AG10803 (cell line): Measurements from ENCODE around the gene GRID2.

Experiments
- DNase-seq: peaks from one replicate; pipeline ENCODE4 v3.0.0; 2010; ENCODE audit warnings: low read depth
- H3K4me3 ChIP-seq: 2 replicates; pipeline ENCODE4 v1.5.1; 2011; ENCODE audit warnings: mild to moderate bottlenecking, low read length, control low read depth
- CTCF ChIP-seq: conservative IDR thresholded peaks from 2 replicates; pipeline ENCODE4 v1.5.1; 2011; ENCODE audit warnings: mild to moderate bottlenecking, low read length, control low read depth, inconsistent platforms

Gene GRID2

DNA sequence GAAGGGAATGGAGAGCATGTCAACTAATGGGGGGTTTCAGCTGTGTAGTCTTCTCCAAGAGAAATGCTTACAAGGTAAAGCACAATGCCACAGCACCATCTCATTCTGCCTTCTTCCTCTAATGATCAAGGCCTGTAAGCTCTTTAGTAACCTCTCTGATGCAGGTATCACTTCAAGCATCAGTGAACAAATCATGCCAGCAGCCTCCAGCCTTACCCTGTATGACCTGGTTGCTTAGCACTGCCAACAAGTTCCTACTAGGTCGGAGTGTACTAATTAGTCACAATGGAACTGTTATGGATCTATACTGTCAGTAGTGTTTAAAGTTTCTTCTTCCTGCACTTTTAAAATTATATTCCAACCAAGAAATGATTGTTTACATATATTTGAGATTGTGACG, 197.7 kb downstream of the GRID2 start:
- H3K4me3 ChIP-seq = no peak overlapping the region
- TF ChIP-seq CTCF = no peak
- no peak for DNase-seq

GRCh38 chr4:92506933-92507332, 203.2 kb downstream of the GRID2 start:
- no peak overlapping the region for H3K4me3 ChIP-seq
- no peak for TF ChIP-seq CTCF
- DNase-seq = no peak

GRCh38 chr4:92514627-92515026, 210.9 kb downstream of the GRID2 start:
- H3K4me3 ChIP-seq = no peak overlapping the region
- TF ChIP-seq CTCF = no peak

DNA sequence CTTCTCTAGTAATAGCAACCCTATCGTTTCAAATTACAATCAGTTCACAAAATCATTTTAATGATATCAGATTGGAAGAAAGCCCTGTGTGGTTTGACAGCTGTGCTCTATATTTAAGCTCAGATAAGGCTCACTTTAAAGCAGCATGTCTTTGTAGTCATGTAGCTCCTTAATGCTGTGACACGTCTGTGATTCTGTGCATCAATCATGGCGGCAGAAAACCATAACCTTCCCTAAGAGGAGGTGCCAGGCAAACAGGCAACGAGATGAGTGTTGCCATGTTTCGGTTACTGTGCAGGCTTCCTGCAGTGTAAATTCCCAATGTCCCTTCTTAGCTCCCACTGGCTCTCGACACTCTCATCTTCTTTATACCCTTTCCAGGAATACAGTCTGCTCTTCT, 212.7 kb downstream of the GRID2 start:
- DNase-seq = no peak
- TF ChIP-seq CTCF = no peak
- H3K4me3 ChIP-seq = no peak overlapping the region

More at GRCh38 chr4:92514627-92515026, 210.9 kb downstream of the GRID2 start:
- DNase-seq = no peak

DNA sequence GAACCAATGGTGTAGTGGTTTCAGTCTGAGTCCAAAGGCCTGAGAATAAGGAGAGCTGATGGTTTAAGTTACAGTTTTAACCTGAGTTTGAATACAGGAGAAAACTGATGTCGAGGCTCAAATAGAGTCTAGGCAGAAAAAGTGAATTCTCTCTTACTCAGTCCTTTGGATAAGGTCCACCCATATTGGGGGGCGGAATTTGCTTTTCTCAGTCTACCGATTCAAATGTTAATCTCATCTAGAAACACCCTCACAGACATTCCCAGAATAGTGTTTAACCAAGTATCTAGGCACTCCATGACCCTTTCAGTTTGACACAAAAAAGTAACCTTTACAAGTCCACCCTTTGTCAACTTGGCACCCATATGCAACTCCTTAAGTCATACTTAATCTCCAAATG, 216.0 kb downstream of the GRID2 start:
- no peak for DNase-seq
- no peak for TF ChIP-seq CTCF
- H3K4me3 ChIP-seq = no peak overlapping the region

DNA sequence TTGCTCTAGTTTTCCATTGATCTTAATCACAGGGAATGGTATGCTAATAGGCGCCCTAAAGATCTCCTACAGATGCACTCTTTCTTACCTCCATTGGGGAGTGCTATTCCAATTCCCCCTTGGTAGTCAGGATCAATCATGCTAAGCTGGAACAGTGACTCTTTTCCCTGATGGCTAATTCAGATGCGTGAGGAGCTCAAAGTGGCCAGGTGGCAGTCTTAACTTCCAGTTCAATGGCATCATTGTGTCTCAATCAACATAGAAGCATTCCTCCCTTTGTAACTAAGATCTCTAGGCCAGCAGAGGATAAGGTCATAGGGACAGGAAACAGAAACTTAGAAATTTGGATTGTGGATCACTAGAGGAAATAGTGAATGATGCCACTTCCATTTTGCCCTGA, 216.8 kb downstream of the GRID2 start:
- TF ChIP-seq CTCF = no peak
- H3K4me3 ChIP-seq = no peak overlapping the region
- DNase-seq = no peak

- no peak for TF ChIP-seq CTCF
- no peak overlapping the region for H3K4me3 ChIP-seq
- DNase-seq = no peak
These were observed 218.2 kb downstream of the GRID2 start for GRCh38 chr4:92521941-92522340.
